Measurements from ENCODE around the gene ANKH.
"Not testable (repeated sequence)": the region's sequence is repeated elsewhere in the genome, so short reads cannot be mapped to it uniquely, and the experiment has no call there.

ANKH gene

GRCh38 chr5:14817762-14818136, 53.8 kb downstream of the ANKH start:
- Mint-ChIP-seq H3K36me3 (ENCODE audit: low read depth) (peaks cover 20% of the 10 kb centered on the region), H3K4me1 (ENCODE audit: low read depth) (peaks cover 48% of the 10 kb centered on the region)
- H3K4me3 Mint-ChIP-seq; intact Hi-C loops (cut with micrococcal nuclease); H3K9me3 Mint-ChIP-seq; H3K27me3 Mint-ChIP-seq; H3K27ac Mint-ChIP-seq: not testable (repeated sequence)

GRCh38 chr5:14816999-14817761, 54.4 kb downstream of the ANKH start:
- Mint-ChIP-seq H3K9me3 (no peaks in the 10 kb centered on the region), H3K27me3 (no peaks in the 10 kb centered on the region), H3K4me1 (ENCODE audit: low read depth) (peaks cover 53% of the 10 kb centered on the region), H3K27ac (no peak overlapping the region), H3K36me3 (ENCODE audit: low read depth) (peaks cover 20% of the 10 kb centered on the region), H3K4me3 (no peak overlapping the region)
- intact Hi-C loops (cut with micrococcal nuclease): no loop called here

- intact Hi-C loops (cut with micrococcal nuclease): no loop called here
- H3K4me3 Mint-ChIP-seq: no peak overlapping the region
- no peak overlapping the region for H3K27ac Mint-ChIP-seq
- H3K9me3 Mint-ChIP-seq: no peaks in the 10 kb centered on the region
- peaks cover 50% of the 10 kb centered on the region for H3K4me1 Mint-ChIP-seq (ENCODE audit: low read depth)
- H3K36me3 Mint-ChIP-seq (ENCODE audit: low read depth): peaks cover 20% of the 10 kb centered on the region
- no peaks in the 10 kb centered on the region for H3K27me3 Mint-ChIP-seq
Observed at GRCh38 chr5:14816374-14816998, 55.1 kb downstream of the ANKH start.

- peaks cover 54% of the 10 kb centered on the region for H3K4me1 Mint-ChIP-seq (ENCODE audit: low read depth)
- H3K9me3 Mint-ChIP-seq: no peaks in the 10 kb centered on the region
- H3K27ac Mint-ChIP-seq: peak overlapping the region; percentile 9
- H3K4me3 Mint-ChIP-seq: no peak overlapping the region
- intact Hi-C loops (cut with micrococcal nuclease): loop anchor here (5.0 kb wide), 1 partner anchor 59 kb away; the partner anchor contains the start of gene ANKH
- H3K27me3 Mint-ChIP-seq: no peaks in the 10 kb centered on the region
- H3K36me3 Mint-ChIP-seq (ENCODE audit: low read depth): peaks cover 12% of the 10 kb centered on the region
Observed at GRCh38 chr5:14813747-14814146, 57.8 kb downstream of the ANKH start.

DNA sequence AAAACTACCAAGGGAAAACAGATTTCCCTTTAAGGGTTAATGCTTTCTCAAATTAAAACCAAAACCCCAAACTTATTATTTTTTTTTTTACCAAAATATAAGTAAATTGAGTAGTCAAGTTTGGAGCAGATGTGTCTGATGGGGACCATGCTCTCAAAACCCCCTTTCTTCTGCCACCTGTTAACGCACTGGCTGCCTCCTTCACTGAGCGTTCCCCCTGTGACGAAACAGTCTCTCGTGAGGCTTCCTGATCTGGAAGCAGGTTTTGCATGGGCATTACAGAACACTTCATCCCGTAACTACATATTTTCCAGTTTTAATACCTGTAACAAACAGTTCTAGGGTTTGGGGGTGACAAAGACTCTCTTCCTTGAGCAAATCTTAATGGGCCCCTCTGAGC, 59.4 kb downstream of the ANKH start:
- peaks cover 10% of the 10 kb centered on the region for H3K36me3 Mint-ChIP-seq (ENCODE audit: low read depth)
- intact Hi-C loops (cut with micrococcal nuclease): loop anchor here (5.0 kb wide), 1 partner anchor 60 kb away; the partner anchor contains the start of gene ANKH
- H3K4me1 Mint-ChIP-seq (ENCODE audit: low read depth): peaks cover 51% of the 10 kb centered on the region
- peak overlapping the region; percentile 87 for H3K27ac Mint-ChIP-seq
- no peak overlapping the region for H3K4me3 Mint-ChIP-seq
- no peaks in the 10 kb centered on the region for H3K27me3 Mint-ChIP-seq
- no peaks in the 10 kb centered on the region for H3K9me3 Mint-ChIP-seq

GRCh38 chr5:14810928-14811572, 60.5 kb downstream of the ANKH start:
- H3K4me3 Mint-ChIP-seq: no peak overlapping the region
- H3K36me3 Mint-ChIP-seq (ENCODE audit: low read depth): peaks cover 12% of the 10 kb centered on the region
- H3K9me3 Mint-ChIP-seq: no peaks in the 10 kb centered on the region
- H3K27ac Mint-ChIP-seq: peak overlapping the region; percentile 87
- peaks cover 49% of the 10 kb centered on the region for H3K4me1 Mint-ChIP-seq (ENCODE audit: low read depth)
- no peaks in the 10 kb centered on the region for H3K27me3 Mint-ChIP-seq
- intact Hi-C loops (cut with micrococcal nuclease): loop anchor here (5.0 kb wide), 1 partner anchor 61 kb away; the partner anchor contains the start of gene ANKH

- no peaks in the 10 kb centered on the region for H3K27me3 Mint-ChIP-seq
- H3K9me3 Mint-ChIP-seq: no peaks in the 10 kb centered on the region
- peaks cover 20% of the 10 kb centered on the region for H3K36me3 Mint-ChIP-seq (ENCODE audit: low read depth)
- peaks cover 49% of the 10 kb centered on the region for H3K4me1 Mint-ChIP-seq (ENCODE audit: low read depth)
- peak overlapping the region; percentile 32 for H3K4me3 Mint-ChIP-seq
- intact Hi-C loops (cut with micrococcal nuclease): loop anchor here (5.0 kb wide), 1 partner anchor 62 kb away; the partner anchor contains the start of gene ANKH
- peak overlapping the region; percentile 87 for H3K27ac Mint-ChIP-seq
Observed at GRCh38 chr5:14810282-14810681, 61.3 kb downstream of the ANKH start.

GRCh38 chr5:14809369-14810155, 62.0 kb downstream of the ANKH start:
- H3K36me3 Mint-ChIP-seq (ENCODE audit: low read depth): peaks cover 24% of the 10 kb centered on the region
- peak overlapping the region; percentile 32 for H3K4me3 Mint-ChIP-seq
- no peaks in the 10 kb centered on the region for H3K9me3 Mint-ChIP-seq
- H3K27ac Mint-ChIP-seq: peak overlapping the region; percentile 87
- intact Hi-C loops (cut with micrococcal nuclease): loop anchor here (5.0 kb wide), 2 partner anchors 52 to 63 kb away; partner anchors contain the start of gene ANKH
- peaks cover 54% of the 10 kb centered on the region for H3K4me1 Mint-ChIP-seq (ENCODE audit: low read depth)
- H3K27me3 Mint-ChIP-seq: no peaks in the 10 kb centered on the region

DNA sequence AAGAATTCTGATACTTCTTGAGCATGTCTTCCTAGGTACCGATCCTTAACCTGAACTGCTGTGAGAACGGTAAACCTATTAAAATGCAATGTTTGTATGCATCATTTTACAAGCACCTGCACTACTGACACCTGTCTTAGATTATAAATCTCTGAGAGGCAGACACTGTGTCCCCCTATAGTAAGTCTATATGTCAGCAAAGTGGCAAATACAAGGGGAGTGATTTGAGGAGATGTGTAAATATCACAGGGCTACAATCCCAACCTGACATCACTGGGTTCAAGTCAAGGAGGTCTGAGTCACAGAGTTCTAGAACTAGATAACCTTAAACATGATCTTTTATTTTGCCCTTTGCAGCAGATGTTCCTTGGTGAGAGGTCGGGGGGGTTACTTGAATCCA, 64.1 kb downstream of the ANKH start:
- Mint-ChIP-seq H3K27ac (peak overlapping the region; percentile 69), H3K4me3 (no peak overlapping the region), H3K36me3 (ENCODE audit: low read depth) (peaks cover 31% of the 10 kb centered on the region), H3K4me1 (ENCODE audit: low read depth) (peaks cover 56% of the 10 kb centered on the region), H3K9me3 (no peaks in the 10 kb centered on the region), H3K27me3 (no peaks in the 10 kb centered on the region)
- intact Hi-C loops (cut with micrococcal nuclease): loop anchor here (5.0 kb wide), 1 partner anchor 50 kb away; no protein-coding TSS in a partner anchor

GRCh38 chr5:14806456-14806855, 65.1 kb downstream of the ANKH start:
- no peaks in the 10 kb centered on the region for H3K9me3 Mint-ChIP-seq
- H3K27me3 Mint-ChIP-seq: no peaks in the 10 kb centered on the region
- intact Hi-C loops (cut with micrococcal nuclease): loop anchor here (5.0 kb wide), 1 partner anchor 49 kb away; no protein-coding TSS in a partner anchor
- peak overlapping the region; percentile 69 for H3K27ac Mint-ChIP-seq
- H3K4me1 Mint-ChIP-seq (ENCODE audit: low read depth): peaks cover 61% of the 10 kb centered on the region
- H3K36me3 Mint-ChIP-seq (ENCODE audit: low read depth): peaks cover 31% of the 10 kb centered on the region
- H3K4me3 Mint-ChIP-seq: no peak overlapping the region

DNA sequence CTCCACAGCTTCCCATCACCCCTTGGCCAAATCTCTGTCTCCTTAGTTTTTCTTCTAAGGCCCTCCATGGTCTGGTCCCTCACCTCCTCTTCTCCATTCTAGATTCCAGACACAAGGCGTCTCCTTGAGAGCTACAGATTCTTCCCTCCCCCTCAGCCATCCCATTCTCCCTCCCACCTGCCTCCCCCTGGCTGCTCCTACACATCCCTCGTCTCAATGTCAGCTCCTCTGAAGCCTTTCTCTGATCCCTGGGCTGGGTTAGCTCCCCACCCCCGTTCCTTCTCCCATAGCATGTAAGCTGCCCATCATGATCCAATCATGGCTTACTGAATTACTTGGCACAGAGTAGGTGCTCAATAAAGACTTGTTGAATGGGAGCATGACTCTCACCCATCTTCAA, 69.0 kb downstream of the ANKH start:
- intact Hi-C loops (cut with micrococcal nuclease): no loop called here
- Mint-ChIP-seq H3K4me3 (no peak overlapping the region), H3K27ac (no peak overlapping the region), H3K36me3 (ENCODE audit: low read depth) (peaks cover 39% of the 10 kb centered on the region), H3K9me3 (no peaks in the 10 kb centered on the region), H3K27me3 (no peaks in the 10 kb centered on the region), H3K4me1 (ENCODE audit: low read depth) (peaks cover 48% of the 10 kb centered on the region)

DNA sequence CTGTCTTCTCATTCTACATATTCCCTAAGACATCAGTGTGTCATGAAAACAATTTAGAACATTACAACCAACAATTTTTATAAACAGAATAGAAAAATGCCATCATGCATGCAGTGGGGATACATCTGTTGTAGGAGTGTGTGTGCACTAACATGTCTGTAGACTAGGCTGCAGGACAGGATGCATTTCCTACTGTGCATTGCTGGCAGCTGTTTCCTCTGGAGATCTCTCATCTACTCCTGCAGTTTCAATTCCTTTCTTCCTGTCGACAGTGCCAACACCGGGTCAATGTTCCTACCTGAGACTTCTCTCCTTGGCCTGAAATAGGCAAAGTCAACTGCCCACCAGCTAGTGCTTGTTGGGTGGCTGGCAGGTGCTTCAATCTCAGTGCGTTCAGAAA, 69.8 kb downstream of the ANKH start:
- no peak overlapping the region for H3K4me3 Mint-ChIP-seq
- intact Hi-C loops (cut with micrococcal nuclease): no loop called here
- peaks cover 39% of the 10 kb centered on the region for H3K36me3 Mint-ChIP-seq (ENCODE audit: low read depth)
- H3K4me1 Mint-ChIP-seq (ENCODE audit: low read depth): peaks cover 48% of the 10 kb centered on the region
- no peaks in the 10 kb centered on the region for H3K9me3 Mint-ChIP-seq
- no peaks in the 10 kb centered on the region for H3K27me3 Mint-ChIP-seq
- H3K27ac Mint-ChIP-seq: no peak overlapping the region

GRCh38 chr5:14797385-14797784, 74.2 kb downstream of the ANKH start:
- H3K9me3 Mint-ChIP-seq; H3K27ac Mint-ChIP-seq; H3K27me3 Mint-ChIP-seq; H3K4me3 Mint-ChIP-seq; intact Hi-C loops (cut with micrococcal nuclease): not testable (repeated sequence)
- Mint-ChIP-seq H3K4me1 (ENCODE audit: low read depth) (peaks cover 14% of the 10 kb centered on the region), H3K36me3 (ENCODE audit: low read depth) (peaks cover 14% of the 10 kb centered on the region)

Measured in dendritic cell treated with granulocyte-macrophage colony-stimulating factor and Interleukin-4, amounts not matched to agents 40 ng/mL and 50 ng/mL, for 4 days (primary cell).